Hippocampal formation (tissue), 2 donors: ENCODE measurements around the gene PRRC2A.
A peak's percentile ranks its signal among the peaks of the same experiment; 100 is the strongest.
"Not testable (repeated sequence)": the region's sequence is repeated elsewhere in the genome, so short reads cannot be mapped to it uniquely, and the experiment has no call there.

Experiments used
- DNase-seq, 2 donors: peaks; one replicate each; lab custom pipeline; 2025; lab: John Stamatoyannopoulos, UW

Gene PRRC2A

GRCh38 chr6:31586008-31586407 lies 34.5 kb upstream of the PRRC2A start, which contains the start of gene LST1:
Gene LST1, plus strand, starts transcription at chr6:31586277. Its CDS starts 1,023 bp downstream, at chr6:31587300.
- DNase-seq: no peak

GRCh38 chr6:31586599-31587281 lies 33.8 kb upstream of the PRRC2A start:
- DNase-seq: no peak

GRCh38 chr6:31587791-31588777 lies 32.4 kb upstream of the PRRC2A start:
- DNase-seq: no peak

GRCh38 chr6:31588871-31589650 lies 31.5 kb upstream of the PRRC2A start:
- DNase-seq: no peak

GRCh38 chr6:31590691-31591090 lies 29.8 kb upstream of the PRRC2A start:
- DNase-seq: not testable (repeated sequence)

- no peak for DNase-seq
Observed at GRCh38 chr6:31592396-31592771, 28.1 kb upstream of the PRRC2A start.

- DNase-seq: no peak
Observed at GRCh38 chr6:31597006-31597405, 23.5 kb upstream of the PRRC2A start.

- no peak for DNase-seq
Observed at GRCh38 chr6:31607317-31607716, 13.2 kb upstream of the PRRC2A start.

- DNase-seq: no peak
Observed at GRCh38 chr6:31609519-31610406, 10.8 kb upstream of the PRRC2A start.

- DNase-seq: no peak
Observed at GRCh38 chr6:31610968-31611367, 9.5 kb upstream of the PRRC2A start.

- DNase-seq: peak in 1 of 2 donors; percentile 11
Observed at GRCh38 chr6:31614075-31614619, 6.4 kb upstream of the PRRC2A start.

- DNase-seq: peak in 1 of 2 donors; percentile 29
Observed at GRCh38 chr6:31614684-31615578, 5.6 kb upstream of the PRRC2A start, which contains the start of gene AIF1. Gene AIF1, plus strand, starts transcription at chr6:31615234. Its CDS starts 96 bp downstream, at chr6:31615330.

GRCh38 chr6:31615748-31616147 lies 4.8 kb upstream of the PRRC2A start:
- DNase-seq: no peak

GRCh38 chr6:31617010-31617409 lies 3.5 kb upstream of the PRRC2A start:
- no peak for DNase-seq

- peak; percentile 97 to 99 for DNase-seq
Observed at GRCh38 chr6:31619805-31620585, 520 bp upstream of the PRRC2A start.

- DNase-seq: no peak
Observed at GRCh38 chr6:31621320-31621939, 915 bp downstream of the PRRC2A start.

- no peak for DNase-seq
Observed at GRCh38 chr6:31621991-31622390, 1.5 kb downstream of the PRRC2A start.

GRCh38 chr6:31622684-31623091 lies 2.2 kb downstream of the PRRC2A start:
- DNase-seq: no peak
